Fibroblast of lung (primary cell): Measurements from ENCODE around the gene GLDC. TPM values are rescaled to one million over a fixed set of nuclear protein-coding genes. Genes with fewer than 3 reads are reported as not detected.
A peak's percentile ranks its signal among the peaks of the same experiment; 100 is the strongest.

ENCODE experiments used
- DNase-seq, 2 donors: peaks; one replicate each; pipeline versions ENCODE4 v3.0.0 to v3.0.0-alpha.2; 2010; ENCODE audit warnings: low read depth in 2 of 2
- H2AFZ ChIP-seq: 2 replicates; pipeline ENCODE4 v1.5.1; 2012; ENCODE audit warnings: low read length, control low read depth, inconsistent platforms
- H3K27ac ChIP-seq: 2 replicates; pipeline ENCODE4 v1.5.1; 2011; ENCODE audit warnings: low read length, control low read depth; ENCODE audit not compliant: insufficient read depth
- H3K27me3 ChIP-seq: 2 replicates; pipeline ENCODE4 v1.5.1; 2011; ENCODE audit warnings: mild to moderate bottlenecking, low read length; ENCODE audit not compliant: control insufficient read depth, insufficient read depth
- H3K36me3 ChIP-seq: 2 replicates; pipeline ENCODE4 v1.5.1; 2011; ENCODE audit warnings: low read length; ENCODE audit not compliant: control insufficient read depth, insufficient read depth
- H3K4me1 ChIP-seq: 2 replicates; pipeline ENCODE4 v1.5.1; 2011; ENCODE audit warnings: low read length; ENCODE audit not compliant: control insufficient read depth, insufficient read depth; ENCODE audit errors: extremely low read depth
- H3K4me2 ChIP-seq: 2 replicates; pipeline ENCODE4 v1.5.1; 2011; ENCODE audit warnings: low read length, control low read depth; ENCODE audit not compliant: insufficient read depth; ENCODE audit errors: extremely low read depth
- H3K4me3 ChIP-seq, 4 experiments: fragments of 200-600 bp in 1 of 4; sonication (generic) in 1 of 4; replicated peaks in 1 of 4; 2 replicates each; pipeline ENCODE4 v1.5.1; 2011 to 2016; ENCODE audit warnings: low read length in 4 of 4, low read depth in 3 of 4, mild to moderate bottlenecking in 3 of 4, control low read depth in 2 of 4, inconsistent platforms in 1 of 4, mixed read lengths in 1 of 4; ENCODE audit not compliant: insufficient read depth in 1 of 4; ENCODE audit errors: control extremely low read depth in 1 of 4
- H3K79me2 ChIP-seq: 2 replicates; pipeline ENCODE4 v1.5.1; 2012; ENCODE audit warnings: mild to moderate bottlenecking, low read length, inconsistent platforms; ENCODE audit not compliant: control insufficient read depth, insufficient read depth
- H3K9ac ChIP-seq: 2 replicates; pipeline ENCODE4 v1.5.1; 2011; ENCODE audit warnings: mild to moderate bottlenecking, low read length, control low read depth; ENCODE audit not compliant: insufficient read depth
- H3K9me3 ChIP-seq: 2 replicates; pipeline ENCODE4 v1.5.1; 2012; ENCODE audit warnings: low read depth, low read length; ENCODE audit not compliant: control insufficient read depth, insufficient read depth
- H4K20me1 ChIP-seq: 2 replicates; pipeline ENCODE4 v1.5.1; 2011; ENCODE audit warnings: low read length; ENCODE audit not compliant: control insufficient read depth, insufficient read depth; ENCODE audit errors: extremely low read depth
- EZH2 ChIP-seq: IDR thresholded peaks from 2 replicates; pipeline ENCODE4 v1.5.1; 2012; ENCODE audit warnings: low read length, control low read depth, mild to moderate bottlenecking; ENCODE audit errors: missing control alignments
- polyA plus RNA-seq, 2 donors: library from polyadenylated mRNA; depleted of rRNA in 1 of 2; stranded (reverse) in 1 of 2; unstranded in 1 of 2; fragments of >200 nt; gene quantifications; 2 replicates each; pipeline ENCODE4 v1.2.1, GENCODE V29; 2011 to 2012; ENCODE audit warnings: missing spikeins in 1 of 2
- total RNA-seq: library from RNA; depleted of rRNA; stranded (reverse); fragments of >200 nt; gene quantifications from 2 replicates; pipeline ENCODE4 v1.2.1, GENCODE V29; 2014
- TF ChIP-seq, protein P1 (sequence below), 2 donors: IDR thresholded peaks in 1 of 2; conservative IDR thresholded peaks in 1 of 2; 1 replicate in 1 of 2; 2 replicates in 1 of 2; pipeline ENCODE4 v1.5.1; 2011 to 2012; ENCODE audit warnings: low read length in 2 of 2, control low read depth in 1 of 2, inconsistent platforms in 1 of 2, low read depth in 1 of 2, mild to moderate bottlenecking in 1 of 2

The GLDC gene
- total and polyA plus RNA-seq, 2 donors (not counting 1 experiment from before 2014, with no cell fraction given), result 0.45 to 0.83 TPM

DNA sequence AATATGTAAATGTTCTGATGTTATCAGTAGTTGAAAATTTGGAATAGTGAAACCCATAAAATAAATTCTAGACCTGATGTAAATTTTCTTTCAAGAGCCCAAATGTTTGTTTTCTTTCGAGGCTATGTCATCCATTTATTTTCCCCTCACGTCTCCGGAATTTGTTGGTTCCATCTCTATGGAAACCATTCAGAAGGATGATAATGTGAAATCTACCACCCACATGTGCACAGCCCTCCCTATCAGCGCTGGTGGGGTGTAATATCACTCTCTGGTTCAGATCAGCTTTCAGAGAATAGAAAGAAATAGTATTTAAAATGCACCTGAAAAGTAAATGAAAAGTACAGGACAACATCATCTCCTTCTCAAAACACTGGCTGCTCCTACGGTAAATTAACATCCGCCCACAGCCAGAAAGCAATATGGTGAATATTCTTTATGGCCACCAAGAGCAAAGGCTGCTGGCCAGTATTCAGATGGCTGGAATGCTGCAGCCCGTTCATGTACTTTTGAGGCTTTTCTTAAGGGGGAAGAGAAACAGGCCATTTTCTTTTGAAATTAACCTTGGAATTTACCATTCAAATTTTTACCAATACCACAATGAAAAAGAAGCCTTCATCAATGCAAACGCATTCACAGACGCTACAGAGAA, 28.5 kb downstream of the GLDC start:
- TF ChIP-seq EZH2, result no peak
- TF ChIP-seq, protein P1, sequence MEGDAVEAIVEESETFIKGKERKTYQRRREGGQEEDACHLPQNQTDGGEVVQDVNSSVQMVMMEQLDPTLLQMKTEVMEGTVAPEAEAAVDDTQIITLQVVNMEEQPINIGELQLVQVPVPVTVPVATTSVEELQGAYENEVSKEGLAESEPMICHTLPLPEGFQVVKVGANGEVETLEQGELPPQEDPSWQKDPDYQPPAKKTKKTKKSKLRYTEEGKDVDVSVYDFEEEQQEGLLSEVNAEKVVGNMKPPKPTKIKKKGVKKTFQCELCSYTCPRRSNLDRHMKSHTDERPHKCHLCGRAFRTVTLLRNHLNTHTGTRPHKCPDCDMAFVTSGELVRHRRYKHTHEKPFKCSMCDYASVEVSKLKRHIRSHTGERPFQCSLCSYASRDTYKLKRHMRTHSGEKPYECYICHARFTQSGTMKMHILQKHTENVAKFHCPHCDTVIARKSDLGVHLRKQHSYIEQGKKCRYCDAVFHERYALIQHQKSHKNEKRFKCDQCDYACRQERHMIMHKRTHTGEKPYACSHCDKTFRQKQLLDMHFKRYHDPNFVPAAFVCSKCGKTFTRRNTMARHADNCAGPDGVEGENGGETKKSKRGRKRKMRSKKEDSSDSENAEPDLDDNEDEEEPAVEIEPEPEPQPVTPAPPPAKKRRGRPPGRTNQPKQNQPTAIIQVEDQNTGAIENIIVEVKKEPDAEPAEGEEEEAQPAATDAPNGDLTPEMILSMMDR (conservative IDR thresholded peaks at IDR 0.05 in 1 of 2, IDR thresholded peaks at IDR 0.05 in 1 of 2; ENCODE audit: low read depth in 1 of 2, low read length in 2 of 2), result no peak
- Histone ChIP-seq H3K36me3 (no peaks in the 10 kb centered on the region), H3K79me2 (no peaks in the 10 kb centered on the region), H3K9me3 (no peaks in the 10 kb centered on the region), H3K4me1 (no peaks in the 10 kb centered on the region), H2AFZ (no peak overlapping the region), H3K27ac (no peak overlapping the region), H4K20me1 (no peaks in the 10 kb centered on the region), H3K9ac (no peak overlapping the region), H3K4me2 (no peak overlapping the region), H3K4me3 (no peak overlapping the region), H3K27me3 (no peaks in the 10 kb centered on the region)
- peak in 1 of 2 donors; percentile 3 for DNase-seq

DNA sequence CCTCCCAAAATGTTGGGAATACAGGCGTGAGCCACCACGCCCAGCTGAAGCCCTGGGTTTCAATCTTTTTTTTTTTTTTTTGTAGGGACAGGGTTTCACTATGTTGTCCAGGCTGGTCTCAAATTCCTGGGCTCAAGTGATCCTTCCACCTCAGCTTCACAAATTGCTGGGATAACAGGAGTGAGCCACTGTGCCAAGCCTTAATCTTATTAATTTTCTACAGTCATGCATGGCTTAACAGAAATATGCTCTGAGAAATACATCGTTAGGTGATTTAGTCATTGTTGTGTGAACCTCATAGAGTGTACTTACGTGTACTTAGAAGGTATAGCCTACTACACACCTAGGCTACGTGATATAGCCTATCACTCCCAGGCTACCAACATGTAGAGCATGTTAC, 31.0 kb downstream of the GLDC start:
- H3K27me3 ChIP-seq, result no peaks in the 10 kb centered on the region
- no peak overlapping the region for H3K9ac ChIP-seq
- no peaks in the 10 kb centered on the region for H3K4me1 ChIP-seq
- H3K36me3 ChIP-seq, result no peaks in the 10 kb centered on the region
- H3K9me3 ChIP-seq, result no peaks in the 10 kb centered on the region
- H3K4me3 ChIP-seq, result no peak overlapping the region
- no peak overlapping the region for H2AFZ ChIP-seq
- H4K20me1 ChIP-seq, result no peaks in the 10 kb centered on the region
- no peak overlapping the region for H3K4me2 ChIP-seq
- H3K79me2 ChIP-seq, result no peaks in the 10 kb centered on the region
- DNase-seq, result no peak
- H3K27ac ChIP-seq, result no peak overlapping the region
- TF ChIP-seq EZH2, result no peak
- TF ChIP-seq, protein P1 (conservative IDR thresholded peaks at IDR 0.05 in 1 of 2, IDR thresholded peaks at IDR 0.05 in 1 of 2; ENCODE audit: low read depth in 1 of 2, low read length in 2 of 2), result no peak

DNA sequence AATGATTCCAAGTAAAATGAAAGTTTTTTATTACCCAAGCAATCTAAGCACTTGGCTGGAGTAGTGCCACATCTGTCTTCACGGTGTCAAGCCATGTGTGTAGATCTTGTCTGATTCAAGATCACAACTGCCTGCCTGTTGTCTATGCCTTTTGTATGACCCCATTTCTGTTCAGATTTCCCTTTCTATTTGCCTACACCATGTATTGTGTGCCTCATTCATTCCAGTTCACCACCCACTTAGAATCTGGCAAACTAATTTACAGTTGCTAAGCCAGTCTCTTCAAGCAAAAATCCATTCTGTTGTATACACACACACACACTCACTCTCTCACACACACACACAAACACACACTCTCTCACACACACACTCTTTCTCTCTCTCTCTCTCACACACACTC, 33.7 kb downstream of the GLDC start:
- H3K36me3 ChIP-seq, result no peaks in the 10 kb centered on the region
- no peak for TF ChIP-seq EZH2
- TF ChIP-seq, protein P1 (conservative IDR thresholded peaks at IDR 0.05 in 1 of 2, IDR thresholded peaks at IDR 0.05 in 1 of 2; ENCODE audit: low read depth in 1 of 2, low read length in 2 of 2), result no peak

More for the DNA sequence above, 33.7 kb downstream of the GLDC start:
- Histone ChIP-seq H3K27me3 (no peaks in the 10 kb centered on the region), H2AFZ (no peak overlapping the region), H3K27ac (no peak overlapping the region), H4K20me1 (no peaks in the 10 kb centered on the region), H3K79me2 (no peaks in the 10 kb centered on the region), H3K4me1 (no peaks in the 10 kb centered on the region), H3K9me3 (no peaks in the 10 kb centered on the region), H3K4me3 (no peak overlapping the region), H3K9ac (no peak overlapping the region), H3K4me2 (no peak overlapping the region)
- DNase-seq, result no peak
